HG02678 (cell line): Measurements from ENCODE around the gene RTN4IP1.

Experiments used
- ATAC-seq: cut with Tn5 transposase; IDR thresholded peaks from one replicate; pipeline ENCODE4 v1.9.1; 2021; ENCODE audit warnings: mild to moderate bottlenecking, moderate library complexity; ENCODE audit not compliant: unreplicated experiment

Gene RTN4IP1

GRCh38 chr6:106525107-106525881, 104.0 kb downstream of the RTN4IP1 start:
- ATAC-seq = peak; percentile 50

GRCh38 chr6:106522562-106523250, 106.6 kb downstream of the RTN4IP1 start:
- ATAC-seq = no peak
